GM12872 (cell line): Measurements from ENCODE around the gene COL4A1.

Experiments used
- TF ChIP-seq, protein P1 (sequence below): IDR thresholded peaks from 3 replicates; pipeline ENCODE4 v1.5.1; 2011; ENCODE audit warnings: low read depth, mild to moderate bottlenecking, low read length, moderate library complexity; ENCODE audit not compliant: insufficient read depth

Gene COL4A1

DNA sequence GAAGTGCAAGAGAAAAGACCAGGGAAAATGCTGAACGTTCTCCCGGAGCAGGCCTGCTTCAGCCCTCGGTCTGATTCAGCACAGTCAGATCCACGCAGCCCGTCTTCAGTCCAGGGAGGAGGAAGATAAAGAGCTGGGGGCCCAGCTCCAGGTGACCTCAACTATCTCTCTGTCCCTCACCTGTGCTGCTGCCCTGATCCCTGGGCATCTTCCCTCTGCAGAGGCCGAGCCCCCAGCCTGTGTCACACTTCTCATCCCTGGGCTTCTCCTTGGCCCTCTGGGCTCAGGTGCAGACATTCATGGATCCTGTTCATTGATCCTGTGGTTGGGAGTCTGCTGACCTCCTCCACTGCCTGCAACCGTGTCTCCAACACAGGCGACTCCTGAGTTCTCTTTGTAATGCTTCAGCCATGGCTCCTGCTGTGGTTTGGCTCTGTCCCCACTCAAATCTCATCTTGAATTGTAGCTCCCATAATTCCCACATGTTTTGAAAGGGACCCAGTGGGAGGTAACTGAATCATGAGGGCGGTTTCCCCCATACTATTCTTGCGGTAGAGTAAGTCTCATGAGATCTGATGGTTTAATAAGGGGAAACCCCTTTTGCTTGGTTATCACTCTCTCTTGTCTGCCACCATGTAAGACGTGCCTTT, 28.0 kb upstream of the COL4A1 start:
- TF ChIP-seq, protein P1, sequence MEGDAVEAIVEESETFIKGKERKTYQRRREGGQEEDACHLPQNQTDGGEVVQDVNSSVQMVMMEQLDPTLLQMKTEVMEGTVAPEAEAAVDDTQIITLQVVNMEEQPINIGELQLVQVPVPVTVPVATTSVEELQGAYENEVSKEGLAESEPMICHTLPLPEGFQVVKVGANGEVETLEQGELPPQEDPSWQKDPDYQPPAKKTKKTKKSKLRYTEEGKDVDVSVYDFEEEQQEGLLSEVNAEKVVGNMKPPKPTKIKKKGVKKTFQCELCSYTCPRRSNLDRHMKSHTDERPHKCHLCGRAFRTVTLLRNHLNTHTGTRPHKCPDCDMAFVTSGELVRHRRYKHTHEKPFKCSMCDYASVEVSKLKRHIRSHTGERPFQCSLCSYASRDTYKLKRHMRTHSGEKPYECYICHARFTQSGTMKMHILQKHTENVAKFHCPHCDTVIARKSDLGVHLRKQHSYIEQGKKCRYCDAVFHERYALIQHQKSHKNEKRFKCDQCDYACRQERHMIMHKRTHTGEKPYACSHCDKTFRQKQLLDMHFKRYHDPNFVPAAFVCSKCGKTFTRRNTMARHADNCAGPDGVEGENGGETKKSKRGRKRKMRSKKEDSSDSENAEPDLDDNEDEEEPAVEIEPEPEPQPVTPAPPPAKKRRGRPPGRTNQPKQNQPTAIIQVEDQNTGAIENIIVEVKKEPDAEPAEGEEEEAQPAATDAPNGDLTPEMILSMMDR = no peak

DNA sequence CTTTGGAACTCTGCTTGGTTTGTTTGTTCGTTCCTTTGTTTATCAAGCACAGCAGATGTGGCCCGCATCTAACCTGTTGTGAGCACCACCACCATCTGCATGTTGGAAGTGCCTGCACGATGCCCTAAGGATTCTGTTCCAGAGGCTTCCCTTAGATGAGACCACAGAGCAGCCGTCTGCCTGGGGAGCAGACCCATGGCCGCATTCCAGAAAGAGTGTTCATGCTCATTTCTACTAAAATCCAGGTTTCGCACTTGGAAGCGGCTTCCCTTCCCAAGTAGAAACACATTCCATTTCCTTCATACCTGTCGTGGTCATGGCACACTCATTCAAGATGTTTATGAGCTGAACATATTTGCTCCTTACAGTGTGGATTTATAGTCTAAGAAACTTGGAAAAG, 27.3 kb upstream of the COL4A1 start:
- TF ChIP-seq, protein P1 = no peak

DNA sequence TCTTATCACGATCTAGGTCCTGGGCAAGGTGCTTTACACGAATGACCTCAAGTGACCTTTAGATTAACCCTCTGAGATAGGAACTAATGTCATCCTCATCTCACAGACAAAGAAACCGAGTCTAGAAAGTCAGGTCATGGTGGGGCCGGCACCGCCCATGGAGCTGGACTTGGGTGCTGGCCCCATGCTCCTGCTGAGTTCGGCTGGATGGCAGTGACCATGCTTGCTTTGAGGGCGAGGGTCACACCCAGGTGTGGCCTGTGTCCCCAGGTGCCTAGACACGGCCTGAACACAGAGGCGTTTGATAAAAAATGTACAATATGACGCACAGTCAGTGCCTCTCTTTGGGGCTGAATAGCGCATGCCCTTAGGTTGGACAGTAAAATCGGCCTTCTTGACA, 26.9 kb upstream of the COL4A1 start:
- TF ChIP-seq, protein P1 = no peak

DNA sequence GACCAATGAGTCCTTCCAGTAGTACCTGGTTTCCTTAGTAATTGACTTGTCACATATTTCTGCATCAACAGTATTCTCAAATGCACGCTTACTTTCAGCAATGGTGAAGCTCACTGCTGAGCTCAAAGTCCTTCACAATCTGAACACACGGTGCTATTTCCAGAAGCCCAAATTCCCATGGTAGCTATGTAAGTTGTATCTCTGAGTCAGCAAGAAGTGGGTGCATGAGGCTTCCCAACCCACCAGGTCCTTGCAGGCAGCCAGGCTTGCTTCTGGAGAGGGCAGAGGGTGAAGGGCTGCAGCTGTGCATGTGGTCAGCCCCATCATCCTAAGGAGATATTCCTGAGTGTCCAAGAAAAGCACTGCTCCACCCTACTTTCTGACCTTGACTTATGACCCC, 25.8 kb upstream of the COL4A1 start:
- TF ChIP-seq, protein P1 = no peak

DNA sequence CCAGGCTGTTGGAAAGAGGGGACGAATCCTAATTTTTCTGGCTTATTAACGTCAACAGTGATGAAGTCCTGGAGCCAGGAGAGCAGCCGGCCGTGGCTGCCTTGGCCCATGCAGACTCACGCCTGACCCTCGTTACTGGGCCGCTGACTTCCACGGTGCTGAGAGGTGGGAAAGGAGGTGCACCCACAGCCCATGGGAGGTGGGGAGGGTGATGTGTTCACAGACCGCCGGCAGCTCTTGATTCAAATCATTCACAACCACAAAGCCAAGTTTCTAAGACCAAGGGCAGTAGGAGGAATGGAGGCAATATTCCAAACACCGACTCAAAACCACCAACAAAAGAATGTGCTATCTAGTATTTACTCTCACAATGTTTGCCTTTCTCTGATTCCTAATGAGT, 24.4 kb upstream of the COL4A1 start:
- TF ChIP-seq, protein P1 = no peak

DNA sequence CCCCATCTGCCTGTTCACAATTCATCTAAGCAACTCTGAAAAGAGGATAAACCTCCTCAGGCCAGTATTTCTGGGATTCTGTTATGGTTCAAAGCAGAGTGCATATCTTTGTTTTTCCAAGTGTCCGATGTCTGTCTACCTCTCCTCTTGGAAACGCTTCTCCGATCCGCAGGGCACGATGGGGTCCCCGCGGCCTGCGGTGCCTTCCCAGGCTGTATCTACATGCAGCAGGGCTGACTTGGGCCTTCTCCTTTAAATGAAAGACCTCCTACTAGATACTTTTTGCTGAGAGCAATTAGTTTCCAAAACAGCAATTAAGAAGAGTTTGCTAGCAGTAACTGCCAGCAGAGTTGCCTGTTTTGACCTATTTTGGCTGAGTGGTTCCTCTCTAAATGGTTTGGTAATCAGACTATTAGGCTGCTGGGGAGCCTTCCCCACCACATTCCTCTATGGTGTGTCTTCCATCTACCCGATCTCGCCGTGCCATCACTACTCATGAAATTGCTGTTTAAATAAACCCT, 23.6 kb upstream of the COL4A1 start:
- TF ChIP-seq, protein P1 = no peak

DNA sequence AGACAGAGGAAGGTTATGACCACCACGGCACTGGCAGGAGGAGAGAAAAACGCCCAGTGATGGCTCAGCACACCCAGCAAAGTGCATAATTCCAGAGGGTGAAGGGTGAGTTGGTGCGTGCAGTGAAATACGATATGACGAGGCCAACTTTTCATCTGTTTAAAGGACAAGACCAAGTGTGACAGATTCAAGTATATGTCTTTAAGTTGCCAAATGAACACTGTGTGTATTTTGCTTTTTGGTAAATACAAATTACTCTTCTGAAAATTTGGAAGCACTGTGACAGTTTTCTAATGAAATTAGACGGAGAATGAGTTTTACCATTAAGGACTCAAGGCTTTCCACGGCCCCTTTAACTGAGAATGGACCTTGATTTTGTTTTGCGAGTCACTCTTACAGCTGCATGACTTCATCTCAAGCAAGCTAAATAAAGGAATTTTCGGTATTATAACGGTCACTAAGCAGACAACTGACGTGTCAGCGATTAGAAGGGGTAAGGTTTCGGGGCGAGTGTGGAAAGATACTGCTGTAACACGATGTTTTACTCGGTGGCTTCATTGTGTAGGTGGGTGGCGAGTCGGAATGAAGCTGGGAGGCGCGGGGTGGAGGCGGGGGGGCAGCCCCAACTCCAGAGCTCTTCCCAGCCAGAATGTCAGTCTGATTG, 23.0 kb upstream of the COL4A1 start:
- TF ChIP-seq, protein P1 = no peak
